ENCODE results near the gene ACER3.

Gene ACER3

DNA sequence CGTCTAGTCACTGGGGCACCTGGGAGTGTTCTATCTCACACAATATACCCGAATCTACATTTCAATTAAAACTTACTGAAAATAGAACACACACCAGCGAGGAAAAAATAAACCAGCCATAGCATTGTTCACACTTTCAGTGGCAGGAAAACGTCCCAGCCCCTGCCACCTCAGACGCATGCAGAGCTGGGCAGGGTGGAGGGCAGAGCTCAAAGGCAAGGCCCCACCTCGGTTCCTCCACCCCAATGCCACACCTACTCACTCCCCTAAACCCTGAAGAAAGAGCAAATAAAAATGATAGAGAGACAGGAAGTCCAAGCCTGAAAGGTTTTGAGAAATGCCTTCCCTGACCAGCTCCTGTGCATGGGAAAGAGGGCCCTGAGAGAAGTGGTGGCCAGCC lies 188.3 kb downstream of the ACER3 start:
- peak overlapping the region; percentile 42 for H3K27ac ChIP-seq (ENCODE audit: low read depth, low read length)
- no peak overlapping the region for H3K4me3 ChIP-seq (ENCODE audit: low read depth in 1 of 2, low read length in 2 of 2)
- H3K36me3 ChIP-seq (ENCODE audit: control insufficient read depth in 1 of 2, insufficient read depth in 2 of 2, low read length in 2 of 2): no peaks in the 10 kb centered on the region
- H3K9me3 ChIP-seq (ENCODE audit: control insufficient read depth in 1 of 2, low read length in 2 of 2): no peaks in the 10 kb centered on the region
- peak overlapping the region in 1 of 2 donors; percentile 56 for H3K9ac ChIP-seq (ENCODE audit: low read depth in 1 of 2, low read length in 2 of 2)
- H3K4me1 ChIP-seq (ENCODE audit: control insufficient read depth in 1 of 2, insufficient read depth in 2 of 2, low read length in 2 of 2): peaks cover 20 to 21% of the 10 kb centered on the region in 2 donors
- H3K27me3 ChIP-seq (ENCODE audit: control insufficient read depth in 1 of 2, insufficient read depth in 2 of 2, low read length in 2 of 2): peaks cover 6 to 8% of the 10 kb centered on the region in 2 donors

DNA sequence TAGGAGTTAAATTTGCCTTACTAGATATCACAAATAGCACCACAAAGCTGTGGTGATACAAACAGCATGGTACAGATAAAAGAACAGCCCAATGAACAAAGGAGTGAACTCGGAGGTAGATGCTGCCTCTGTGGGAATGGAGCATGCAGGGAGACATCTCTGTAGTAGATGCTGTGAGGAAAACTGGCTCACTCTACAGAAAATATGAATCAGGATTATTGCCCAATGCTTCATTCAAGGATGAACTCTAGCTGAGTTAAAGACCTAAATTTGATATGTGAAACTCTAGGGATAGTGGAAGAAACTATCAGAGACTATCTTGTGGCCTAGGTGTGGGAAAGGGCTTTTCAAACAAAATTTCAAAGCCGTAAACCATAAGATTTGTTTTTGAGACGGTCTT lies 190.8 kb downstream of the ACER3 start:
- Histone ChIP-seq H3K4me1 (ENCODE audit: control insufficient read depth in 1 of 2, insufficient read depth in 2 of 2, low read length in 2 of 2) (peaks cover 11 to 13% of the 10 kb centered on the region in 2 donors), H3K9ac (ENCODE audit: low read depth in 1 of 2, low read length in 2 of 2) (no peak overlapping the region), H3K27me3 (ENCODE audit: control insufficient read depth in 1 of 2, insufficient read depth in 2 of 2, low read length in 2 of 2) (no peaks in the 10 kb centered on the region), H3K27ac (ENCODE audit: low read depth, low read length) (no peak overlapping the region), H3K36me3 (ENCODE audit: control insufficient read depth in 1 of 2, insufficient read depth in 2 of 2, low read length in 2 of 2) (no peaks in the 10 kb centered on the region), H3K4me3 (ENCODE audit: low read depth in 1 of 2, low read length in 2 of 2) (no peak overlapping the region), H3K9me3 (ENCODE audit: control insufficient read depth in 1 of 2, low read length in 2 of 2) (peaks cover 8% of the 10 kb centered on the region in 2 donors)

- no peaks in the 10 kb centered on the region for H3K27me3 ChIP-seq (ENCODE audit: control insufficient read depth in 1 of 2, insufficient read depth in 2 of 2, low read length in 2 of 2)
- no peak overlapping the region for H3K4me3 ChIP-seq (ENCODE audit: low read depth in 1 of 2, low read length in 2 of 2)
- peaks cover 8 to 9% of the 10 kb centered on the region in 2 donors for H3K4me1 ChIP-seq (ENCODE audit: control insufficient read depth in 1 of 2, insufficient read depth in 2 of 2, low read length in 2 of 2)
- no peak overlapping the region for H3K9ac ChIP-seq (ENCODE audit: low read depth in 1 of 2, low read length in 2 of 2)
- H3K27ac ChIP-seq (ENCODE audit: low read depth, low read length): no peak overlapping the region
- H3K36me3 ChIP-seq (ENCODE audit: control insufficient read depth in 1 of 2, insufficient read depth in 2 of 2, low read length in 2 of 2): no peaks in the 10 kb centered on the region
- peaks cover 15% of the 10 kb centered on the region in 2 donors for H3K9me3 ChIP-seq (ENCODE audit: control insufficient read depth in 1 of 2, low read length in 2 of 2)
Observed at GRCh38 chr11:77052518-77052917, 191.8 kb downstream of the ACER3 start.

- Histone ChIP-seq H3K27me3 (ENCODE audit: control insufficient read depth in 1 of 2, insufficient read depth in 2 of 2, low read length in 2 of 2) (no peaks in the 10 kb centered on the region), H3K9me3 (ENCODE audit: control insufficient read depth in 1 of 2, low read length in 2 of 2) (peaks cover 15% of the 10 kb centered on the region in 2 donors), H3K9ac (ENCODE audit: low read depth in 1 of 2, low read length in 2 of 2) (no peak overlapping the region), H3K4me1 (ENCODE audit: control insufficient read depth in 1 of 2, insufficient read depth in 2 of 2, low read length in 2 of 2) (peaks cover 8 to 9% of the 10 kb centered on the region in 2 donors), H3K36me3 (ENCODE audit: control insufficient read depth in 1 of 2, insufficient read depth in 2 of 2, low read length in 2 of 2) (no peaks in the 10 kb centered on the region), H3K27ac (ENCODE audit: low read depth, low read length) (no peak overlapping the region), H3K4me3 (ENCODE audit: low read depth in 1 of 2, low read length in 2 of 2) (no peak overlapping the region)
Observed at GRCh38 chr11:77053217-77054015, 192.7 kb downstream of the ACER3 start.

DNA sequence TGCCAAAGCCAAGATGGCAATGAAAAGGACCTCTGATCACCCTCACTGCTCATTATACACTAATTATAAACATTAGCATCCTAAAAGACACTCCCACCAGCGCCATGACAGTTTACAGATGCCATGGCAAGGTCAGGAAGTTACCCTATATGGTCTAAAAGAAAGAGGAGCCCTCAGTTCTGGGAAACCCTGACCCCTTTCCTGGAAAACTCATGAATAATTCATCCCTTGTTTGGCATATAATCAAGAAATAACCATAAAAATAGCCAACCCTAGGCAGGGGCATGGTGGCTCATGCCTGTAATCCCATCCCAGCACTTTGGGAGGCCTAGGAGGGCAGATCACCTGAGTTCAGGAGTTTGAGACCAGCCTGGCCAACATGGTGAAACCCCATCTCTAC lies 193.4 kb downstream of the ACER3 start:
- no peak overlapping the region for H3K9ac ChIP-seq (ENCODE audit: low read depth in 1 of 2, low read length in 2 of 2)
- H3K4me3 ChIP-seq (ENCODE audit: low read depth in 1 of 2, low read length in 2 of 2): no peak overlapping the region
- peaks cover 4 to 5% of the 10 kb centered on the region in 2 donors for H3K4me1 ChIP-seq (ENCODE audit: control insufficient read depth in 1 of 2, insufficient read depth in 2 of 2, low read length in 2 of 2)
- H3K27me3 ChIP-seq (ENCODE audit: control insufficient read depth in 1 of 2, insufficient read depth in 2 of 2, low read length in 2 of 2): no peaks in the 10 kb centered on the region
- peaks cover 15% of the 10 kb centered on the region in 2 donors for H3K9me3 ChIP-seq (ENCODE audit: control insufficient read depth in 1 of 2, low read length in 2 of 2)
- no peaks in the 10 kb centered on the region for H3K36me3 ChIP-seq (ENCODE audit: control insufficient read depth in 1 of 2, insufficient read depth in 2 of 2, low read length in 2 of 2)
- H3K27ac ChIP-seq (ENCODE audit: low read depth, low read length): no peak overlapping the region

DNA sequence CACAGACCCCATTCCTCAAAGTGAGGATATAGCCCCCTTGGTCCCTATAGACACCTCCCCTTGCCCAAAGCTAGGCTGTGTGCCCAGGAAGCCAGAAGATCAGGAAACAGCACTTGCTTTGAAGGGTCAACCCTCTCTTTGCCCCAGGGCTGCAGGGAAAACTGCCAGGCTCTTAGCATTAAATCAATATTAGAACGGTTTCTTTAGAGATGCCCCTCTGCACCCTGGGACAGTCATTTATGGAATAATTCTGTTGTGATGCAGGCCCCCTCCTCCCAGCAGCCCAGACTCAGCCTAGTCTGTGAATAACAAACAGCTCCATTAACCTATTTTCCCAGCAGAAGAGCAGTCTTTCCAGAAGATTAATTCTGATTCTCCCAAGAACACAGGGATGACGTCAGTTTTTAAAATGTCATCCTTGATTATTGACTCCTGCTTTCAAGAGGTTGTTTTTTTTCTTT lies 194.4 kb downstream of the ACER3 start:
- no peaks in the 10 kb centered on the region for H3K4me1 ChIP-seq (ENCODE audit: control insufficient read depth in 1 of 2, insufficient read depth in 2 of 2, low read length in 2 of 2)
- H3K36me3 ChIP-seq (ENCODE audit: control insufficient read depth in 1 of 2, insufficient read depth in 2 of 2, low read length in 2 of 2): no peaks in the 10 kb centered on the region

GRCh38 chr11:77055913-77056312 lies 195.2 kb downstream of the ACER3 start:
- H3K27ac ChIP-seq (ENCODE audit: low read depth, low read length): no peak overlapping the region
- H3K4me3 ChIP-seq (ENCODE audit: low read depth in 1 of 2, low read length in 2 of 2): no peak overlapping the region
- no peak overlapping the region for H3K9ac ChIP-seq (ENCODE audit: low read depth in 1 of 2, low read length in 2 of 2)
- H3K9me3 ChIP-seq (ENCODE audit: control insufficient read depth in 1 of 2, low read length in 2 of 2): peaks cover 15% of the 10 kb centered on the region in 2 donors
- no peaks in the 10 kb centered on the region for H3K27me3 ChIP-seq (ENCODE audit: control insufficient read depth in 1 of 2, insufficient read depth in 2 of 2, low read length in 2 of 2)
- H3K36me3 ChIP-seq (ENCODE audit: control insufficient read depth in 1 of 2, insufficient read depth in 2 of 2, low read length in 2 of 2): no peaks in the 10 kb centered on the region
- H3K4me1 ChIP-seq (ENCODE audit: control insufficient read depth in 1 of 2, insufficient read depth in 2 of 2, low read length in 2 of 2): no peaks in the 10 kb centered on the region

More for the DNA sequence above, 194.4 kb downstream of the ACER3 start:
- no peak overlapping the region for H3K9ac ChIP-seq (ENCODE audit: low read depth in 1 of 2, low read length in 2 of 2)
- peaks cover 15% of the 10 kb centered on the region in 2 donors for H3K9me3 ChIP-seq (ENCODE audit: control insufficient read depth in 1 of 2, low read length in 2 of 2)
- no peaks in the 10 kb centered on the region for H3K27me3 ChIP-seq (ENCODE audit: control insufficient read depth in 1 of 2, insufficient read depth in 2 of 2, low read length in 2 of 2)
- no peak overlapping the region for H3K27ac ChIP-seq (ENCODE audit: low read depth, low read length)
- H3K4me3 ChIP-seq (ENCODE audit: low read depth in 1 of 2, low read length in 2 of 2): no peak overlapping the region

GRCh38 chr11:77056814-77057402 lies 196.2 kb downstream of the ACER3 start:
- H3K36me3 ChIP-seq (ENCODE audit: control insufficient read depth in 1 of 2, insufficient read depth in 2 of 2, low read length in 2 of 2): no peaks in the 10 kb centered on the region
- no peak overlapping the region for H3K9ac ChIP-seq (ENCODE audit: low read depth in 1 of 2, low read length in 2 of 2)
- peaks cover 15% of the 10 kb centered on the region in 2 donors for H3K9me3 ChIP-seq (ENCODE audit: control insufficient read depth in 1 of 2, low read length in 2 of 2)
- H3K27ac ChIP-seq (ENCODE audit: low read depth, low read length): no peak overlapping the region
- H3K4me3 ChIP-seq (ENCODE audit: low read depth in 1 of 2, low read length in 2 of 2): no peak overlapping the region
- H3K27me3 ChIP-seq (ENCODE audit: control insufficient read depth in 1 of 2, insufficient read depth in 2 of 2, low read length in 2 of 2): no peaks in the 10 kb centered on the region
- peaks cover 0 to 4% of the 10 kb centered on the region in 2 donors for H3K4me1 ChIP-seq (ENCODE audit: control insufficient read depth in 1 of 2, insufficient read depth in 2 of 2, low read length in 2 of 2)

GRCh38 chr11:77057938-77058474 lies 197.3 kb downstream of the ACER3 start:
- Histone ChIP-seq H3K27me3 (ENCODE audit: control insufficient read depth in 1 of 2, insufficient read depth in 2 of 2, low read length in 2 of 2) (no peaks in the 10 kb centered on the region), H3K36me3 (ENCODE audit: control insufficient read depth in 1 of 2, insufficient read depth in 2 of 2, low read length in 2 of 2) (no peaks in the 10 kb centered on the region), H3K9me3 (ENCODE audit: control insufficient read depth in 1 of 2, low read length in 2 of 2) (peaks cover 15% of the 10 kb centered on the region in 2 donors), H3K4me1 (ENCODE audit: control insufficient read depth in 1 of 2, insufficient read depth in 2 of 2, low read length in 2 of 2) (peaks cover under 1 to 5% of the 10 kb centered on the region in 2 donors), H3K9ac (ENCODE audit: low read depth in 1 of 2, low read length in 2 of 2) (no peak overlapping the region), H3K27ac (ENCODE audit: low read depth, low read length) (no peak overlapping the region), H3K4me3 (ENCODE audit: low read depth in 1 of 2, low read length in 2 of 2) (no peak overlapping the region)

DNA sequence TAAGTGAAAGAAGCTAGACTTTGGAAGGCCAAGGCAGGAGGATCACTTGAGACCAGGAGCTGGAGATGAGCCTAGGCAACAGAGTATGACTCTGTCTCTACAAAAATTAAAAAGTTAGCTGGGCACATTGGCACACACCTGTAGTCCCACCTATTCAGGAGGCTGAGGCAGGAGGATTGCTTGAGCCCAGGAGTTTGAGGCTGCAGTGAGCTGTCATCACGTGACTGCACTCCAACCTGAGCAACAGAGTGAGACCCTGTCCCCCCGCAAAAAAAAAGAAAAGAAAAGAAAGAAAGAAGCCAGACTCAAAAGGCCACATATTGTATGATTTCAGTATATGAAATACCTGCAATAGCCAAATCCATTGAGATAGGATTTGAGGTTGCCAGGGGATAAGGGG lies 198.2 kb downstream of the ACER3 start:
- no peak overlapping the region for H3K9ac ChIP-seq (ENCODE audit: low read depth in 1 of 2, low read length in 2 of 2)
- peaks cover 15% of the 10 kb centered on the region in 2 donors for H3K9me3 ChIP-seq (ENCODE audit: control insufficient read depth in 1 of 2, low read length in 2 of 2)
- peaks cover 10 to 14% of the 10 kb centered on the region in 2 donors for H3K4me1 ChIP-seq (ENCODE audit: control insufficient read depth in 1 of 2, insufficient read depth in 2 of 2, low read length in 2 of 2)
- no peaks in the 10 kb centered on the region for H3K36me3 ChIP-seq (ENCODE audit: control insufficient read depth in 1 of 2, insufficient read depth in 2 of 2, low read length in 2 of 2)
- no peak overlapping the region for H3K4me3 ChIP-seq (ENCODE audit: low read depth in 1 of 2, low read length in 2 of 2)
- no peak overlapping the region for H3K27ac ChIP-seq (ENCODE audit: low read depth, low read length)
- no peaks in the 10 kb centered on the region for H3K27me3 ChIP-seq (ENCODE audit: control insufficient read depth in 1 of 2, insufficient read depth in 2 of 2, low read length in 2 of 2)

Measured in duodenal mucosa (tissue), 2 donors.